Measurements from ENCODE around the gene SPECC1. TPM values are rescaled to one million over a fixed set of nuclear protein-coding genes. Genes with fewer than 3 reads are reported as not detected.

Gene SPECC1
- total and polyA plus RNA-seq, 10 of the 15 experiments (the other 5 are each of a cell fraction or from before 2014, with no cell fraction given), result 6.4 to 40.6 (median 23.9) TPM

DNA sequence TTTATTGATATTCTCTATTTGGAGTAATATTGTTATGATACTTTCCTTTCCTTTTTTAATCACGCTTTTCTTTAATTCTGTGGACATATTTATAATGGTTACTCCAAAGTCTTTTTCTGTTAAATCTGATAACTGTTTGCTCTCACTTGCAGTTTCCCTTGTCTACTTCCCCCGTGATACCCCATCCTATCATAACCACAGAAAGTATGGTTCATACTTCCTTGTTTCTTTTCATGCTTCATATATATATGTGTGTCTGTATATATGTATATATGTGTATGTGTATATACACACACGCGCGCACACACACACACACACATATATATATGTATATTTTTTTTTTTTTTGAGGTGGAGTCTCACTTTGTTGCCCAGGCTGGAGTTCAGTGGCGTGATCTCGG is 23.5 kb downstream of the SPECC1 start:
- Histone ChIP-seq H3K4me1 (ENCODE audit: control insufficient read depth, insufficient read depth, low read length) (no peaks in the 10 kb centered on the region), H3K79me2 (ENCODE audit: control insufficient read depth, insufficient read depth, low read length) (no peaks in the 10 kb centered on the region), H3K27me3 (replicated peaks in 1 of 2; ENCODE audit: control insufficient read depth in 2 of 2, insufficient read depth in 2 of 2, low read length in 1 of 2) (no peaks in the 10 kb centered on the region), H4K20me1 (ENCODE audit: control insufficient read depth, insufficient read depth) (no peaks in the 10 kb centered on the region), H3K4me3 (no peak overlapping the region), H3K27ac (ENCODE audit: control insufficient read depth, insufficient read depth) (no peak overlapping the region), H3K4me2 (ENCODE audit: control insufficient read depth, insufficient read depth) (no peak overlapping the region), H3K36me3 (ENCODE audit: control insufficient read depth in 2 of 2, insufficient read depth in 2 of 2, low read length in 1 of 2) (no peaks in the 10 kb centered on the region), H3K9ac (ENCODE audit: control insufficient read depth, insufficient read depth, low read length) (no peak overlapping the region), H3K9me3 (replicated peaks; ENCODE audit: control insufficient read depth, insufficient read depth, low read length) (no peaks in the 10 kb centered on the region; the same call in 2 of the 3 replicates), H2AFZ (ENCODE audit: control insufficient read depth, low read depth, low read length) (no peak overlapping the region)
- WGBS (ENCODE audit: insufficient coverage, insufficient replicate concordance, low lambda C conversion rate, missing lambda C conversion rate), result 83% methylated on average over 7 of the region's 7 CpGs
- no peak for ATAC-seq
- no peak for FAIRE-seq
- in situ Hi-C loops (cut with MboI), result no loop called here
- ChIA-PET RAD21 (ENCODE audit: unreplicated experiment) (no interaction called here), SMC1A (ENCODE audit: uncharacterized antibody, unreplicated experiment) (no interaction called here), CTCF (no interaction called here), POLR2A (no interaction called here)
- no TSS peak for BruUV-seq (replicated peaks)
- intact Hi-C loops (cut with micrococcal nuclease; ENCODE audit: unreplicated experiment), result no loop called here
- no peak for DNase-seq (ENCODE audit: low read depth, low spot score)
- TF ChIP-seq, protein P1, sequence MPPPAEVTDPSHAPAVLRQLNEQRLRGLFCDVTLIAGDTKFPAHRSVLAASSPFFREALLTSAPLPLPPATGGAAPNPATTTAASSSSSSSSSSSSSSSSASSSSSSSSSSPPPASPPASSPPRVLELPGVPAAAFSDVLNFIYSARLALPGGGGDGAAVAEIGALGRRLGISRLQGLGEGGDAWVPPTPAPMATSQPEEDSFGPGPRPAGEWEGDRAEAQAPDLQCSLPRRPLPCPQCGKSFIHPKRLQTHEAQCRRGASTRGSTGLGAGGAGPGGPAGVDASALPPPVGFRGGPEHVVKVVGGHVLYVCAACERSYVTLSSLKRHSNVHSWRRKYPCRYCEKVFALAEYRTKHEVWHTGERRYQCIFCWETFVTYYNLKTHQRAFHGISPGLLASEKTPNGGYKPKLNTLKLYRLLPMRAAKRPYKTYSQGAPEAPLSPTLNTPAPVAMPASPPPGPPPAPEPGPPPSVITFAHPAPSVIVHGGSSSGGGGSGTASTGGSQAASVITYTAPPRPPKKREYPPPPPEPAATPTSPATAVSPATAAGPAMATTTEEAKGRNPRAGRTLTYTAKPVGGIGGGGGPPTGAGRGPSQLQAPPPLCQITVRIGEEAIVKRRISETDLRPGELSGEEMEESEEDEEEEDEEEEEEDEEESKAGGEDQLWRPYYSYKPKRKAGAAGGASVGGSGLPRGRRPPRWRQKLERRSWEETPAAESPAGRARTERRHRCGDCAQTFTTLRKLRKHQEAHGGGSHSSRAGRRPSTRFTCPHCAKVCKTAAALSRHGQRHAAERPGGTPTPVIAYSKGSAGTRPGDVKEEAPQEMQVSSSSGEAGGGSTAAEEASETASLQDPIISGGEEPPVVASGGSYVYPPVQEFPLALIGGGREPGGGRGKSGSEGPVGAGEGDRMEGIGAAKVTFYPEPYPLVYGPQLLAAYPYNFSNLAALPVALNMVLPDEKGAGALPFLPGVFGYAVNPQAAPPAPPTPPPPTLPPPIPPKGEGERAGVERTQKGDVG (CRISPR knock-in tag; IDR thresholded peaks at IDR 0.05), result no peak
- no peak for TF ChIP-seq TCF3 (IDR thresholded peaks at IDR 0.05; ENCODE audit: borderline replicate concordance, insufficient read depth, low read depth, low read length)
- no peak for TF ChIP-seq EGR1 (IDR thresholded peaks at IDR 0.05; ENCODE audit: borderline replicate concordance in 1 of 2, low read depth in 2 of 2, low read length in 2 of 2)
- TF ChIP-seq, protein P2, sequence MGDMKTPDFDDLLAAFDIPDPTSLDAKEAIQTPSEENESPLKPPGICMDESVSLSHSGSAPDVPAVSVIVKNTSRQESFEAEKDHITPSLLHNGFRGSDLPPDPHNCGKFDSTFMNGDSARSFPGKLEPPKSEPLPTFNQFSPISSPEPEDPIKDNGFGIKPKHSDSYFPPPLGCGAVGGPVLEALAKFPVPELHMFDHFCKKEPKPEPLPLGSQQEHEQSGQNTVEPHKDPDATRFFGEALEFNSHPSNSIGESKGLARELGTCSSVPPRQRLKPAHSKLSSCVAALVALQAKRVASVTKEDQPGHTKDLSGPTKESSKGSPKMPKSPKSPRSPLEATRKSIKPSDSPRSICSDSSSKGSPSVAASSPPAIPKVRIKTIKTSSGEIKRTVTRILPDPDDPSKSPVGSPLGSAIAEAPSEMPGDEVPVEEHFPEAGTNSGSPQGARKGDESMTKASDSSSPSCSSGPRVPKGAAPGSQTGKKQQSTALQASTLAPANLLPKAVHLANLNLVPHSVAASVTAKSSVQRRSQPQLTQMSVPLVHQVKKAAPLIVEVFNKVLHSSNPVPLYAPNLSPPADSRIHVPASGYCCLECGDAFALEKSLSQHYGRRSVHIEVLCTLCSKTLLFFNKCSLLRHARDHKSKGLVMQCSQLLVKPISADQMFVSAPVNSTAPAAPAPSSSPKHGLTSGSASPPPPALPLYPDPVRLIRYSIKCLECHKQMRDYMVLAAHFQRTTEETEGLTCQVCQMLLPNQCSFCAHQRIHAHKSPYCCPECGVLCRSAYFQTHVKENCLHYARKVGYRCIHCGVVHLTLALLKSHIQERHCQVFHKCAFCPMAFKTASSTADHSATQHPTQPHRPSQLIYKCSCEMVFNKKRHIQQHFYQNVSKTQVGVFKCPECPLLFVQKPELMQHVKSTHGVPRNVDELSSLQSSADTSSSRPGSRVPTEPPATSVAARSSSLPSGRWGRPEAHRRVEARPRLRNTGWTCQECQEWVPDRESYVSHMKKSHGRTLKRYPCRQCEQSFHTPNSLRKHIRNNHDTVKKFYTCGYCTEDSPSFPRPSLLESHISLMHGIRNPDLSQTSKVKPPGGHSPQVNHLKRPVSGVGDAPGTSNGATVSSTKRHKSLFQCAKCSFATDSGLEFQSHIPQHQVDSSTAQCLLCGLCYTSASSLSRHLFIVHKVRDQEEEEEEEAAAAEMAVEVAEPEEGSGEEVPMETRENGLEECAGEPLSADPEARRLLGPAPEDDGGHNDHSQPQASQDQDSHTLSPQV (IDR thresholded peaks at IDR 0.05), result no peak
- no peak for TF ChIP-seq GATAD2B (conservative IDR thresholded peaks at IDR 0.05; ENCODE audit: low read depth)
- no peak for TF ChIP-seq MEF2A (IDR thresholded peaks at IDR 0.05; ENCODE audit: insufficient read depth, low read depth, low read length)
- TF ChIP-seq, protein P3, sequence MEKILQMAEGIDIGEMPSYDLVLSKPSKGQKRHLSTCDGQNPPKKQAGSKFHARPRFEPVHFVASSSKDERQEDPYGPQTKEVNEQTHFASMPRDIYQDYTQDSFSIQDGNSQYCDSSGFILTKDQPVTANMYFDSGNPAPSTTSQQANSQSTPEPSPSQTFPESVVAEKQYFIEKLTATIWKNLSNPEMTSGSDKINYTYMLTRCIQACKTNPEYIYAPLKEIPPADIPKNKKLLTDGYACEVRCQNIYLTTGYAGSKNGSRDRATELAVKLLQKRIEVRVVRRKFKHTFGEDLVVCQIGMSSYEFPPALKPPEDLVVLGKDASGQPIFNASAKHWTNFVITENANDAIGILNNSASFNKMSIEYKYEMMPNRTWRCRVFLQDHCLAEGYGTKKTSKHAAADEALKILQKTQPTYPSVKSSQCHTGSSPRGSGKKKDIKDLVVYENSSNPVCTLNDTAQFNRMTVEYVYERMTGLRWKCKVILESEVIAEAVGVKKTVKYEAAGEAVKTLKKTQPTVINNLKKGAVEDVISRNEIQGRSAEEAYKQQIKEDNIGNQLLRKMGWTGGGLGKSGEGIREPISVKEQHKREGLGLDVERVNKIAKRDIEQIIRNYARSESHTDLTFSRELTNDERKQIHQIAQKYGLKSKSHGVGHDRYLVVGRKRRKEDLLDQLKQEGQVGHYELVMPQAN (conservative IDR thresholded peaks at IDR 0.05), result no peak
- TF ChIP-seq SP1 (IDR thresholded peaks at IDR 0.05; ENCODE audit: low read depth, low read length), result no peak
- TF ChIP-seq BCL11A (IDR thresholded peaks at IDR 0.05; ENCODE audit: low read depth, low read length), result no peak
- TF ChIP-seq, protein P4, sequence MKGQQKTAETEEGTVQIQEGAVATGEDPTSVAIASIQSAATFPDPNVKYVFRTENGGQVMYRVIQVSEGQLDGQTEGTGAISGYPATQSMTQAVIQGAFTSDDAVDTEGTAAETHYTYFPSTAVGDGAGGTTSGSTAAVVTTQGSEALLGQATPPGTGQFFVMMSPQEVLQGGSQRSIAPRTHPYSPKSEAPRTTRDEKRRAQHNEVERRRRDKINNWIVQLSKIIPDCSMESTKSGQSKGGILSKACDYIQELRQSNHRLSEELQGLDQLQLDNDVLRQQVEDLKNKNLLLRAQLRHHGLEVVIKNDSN (IDR thresholded peaks at IDR 0.05; ENCODE audit: borderline replicate concordance, extremely low read length, insufficient read depth, low read depth, low read length), result no peak
- TF ChIP-seq, protein P5, sequence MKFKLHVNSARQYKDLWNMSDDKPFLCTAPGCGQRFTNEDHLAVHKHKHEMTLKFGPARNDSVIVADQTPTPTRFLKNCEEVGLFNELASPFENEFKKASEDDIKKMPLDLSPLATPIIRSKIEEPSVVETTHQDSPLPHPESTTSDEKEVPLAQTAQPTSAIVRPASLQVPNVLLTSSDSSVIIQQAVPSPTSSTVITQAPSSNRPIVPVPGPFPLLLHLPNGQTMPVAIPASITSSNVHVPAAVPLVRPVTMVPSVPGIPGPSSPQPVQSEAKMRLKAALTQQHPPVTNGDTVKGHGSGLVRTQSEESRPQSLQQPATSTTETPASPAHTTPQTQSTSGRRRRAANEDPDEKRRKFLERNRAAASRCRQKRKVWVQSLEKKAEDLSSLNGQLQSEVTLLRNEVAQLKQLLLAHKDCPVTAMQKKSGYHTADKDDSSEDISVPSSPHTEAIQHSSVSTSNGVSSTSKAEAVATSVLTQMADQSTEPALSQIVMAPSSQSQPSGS (IDR thresholded peaks at IDR 0.05; ENCODE audit: low read length), result no peak
